OCI-LY1 (cell line): ENCODE results near the gene NABP1.

Source experiments
- H2AFZ ChIP-seq: fragments of 200-600 bp; sonication (generic), shearing (Covaris generic); 2 replicates; pipeline ENCODE4 v1.6.0; 2014; ENCODE audit warnings: antibody characterized with exemption, mild to moderate bottlenecking, low read length
- H3F3A ChIP-seq: fragments of 200-600 bp; sonication (generic), shearing (Covaris generic); 2 replicates; pipeline ENCODE4 v1.6.0; 2014; ENCODE audit warnings: mild to moderate bottlenecking, antibody characterized with exemption, low read length, moderate library complexity; ENCODE audit not compliant: insufficient read depth
- H3K27ac ChIP-seq: fragments of 200-600 bp; sonication (generic); 2 replicates; pipeline ENCODE4 v1.5.1; 2014; ENCODE audit warnings: low read length, mixed run types, mild to moderate bottlenecking, low read depth; ENCODE audit not compliant: poor library complexity, severe bottlenecking
- H3K27me3 ChIP-seq: fragments of 200-600 bp; sonication (generic); 2 replicates; pipeline ENCODE4 v1.6.0; 2014; ENCODE audit warnings: antibody characterized with exemption, mild to moderate bottlenecking, low read length, moderate library complexity; ENCODE audit not compliant: insufficient read depth
- H3K36me3 ChIP-seq: fragments of 200-600 bp; sonication (generic); 2 replicates; pipeline ENCODE4 v1.6.1; 2014; ENCODE audit warnings: mild to moderate bottlenecking, antibody characterized with exemption, low read length, moderate library complexity, mixed read lengths; ENCODE audit not compliant: insufficient read depth
- H3K4me1 ChIP-seq: fragments of 200-600 bp; sonication (generic); 2 replicates; pipeline ENCODE4 v1.5.1; 2014; ENCODE audit warnings: mild to moderate bottlenecking, low read length, moderate library complexity; ENCODE audit not compliant: insufficient read depth, severe bottlenecking
- H3K4me2 ChIP-seq: fragments of 200-600 bp; sonication (generic), shearing (Covaris generic); 2 replicates; pipeline ENCODE4 v1.6.1; 2014; ENCODE audit warnings: low read length
- H3K4me3 ChIP-seq: fragments of 200-600 bp; sonication (generic); 2 replicates; pipeline ENCODE4 v1.5.1; 2014; ENCODE audit warnings: low read length, low read depth, mild to moderate bottlenecking, mixed read lengths; ENCODE audit not compliant: poor library complexity, severe bottlenecking
- H3K79me2 ChIP-seq: fragments of 200-600 bp; shearing (Covaris generic); 2 replicates; pipeline ENCODE4 v1.6.1; 2016; ENCODE audit warnings: mixed run types, low read length, mixed read lengths; ENCODE audit not compliant: insufficient read depth
- H3K9ac ChIP-seq: fragments of 200-600 bp; sonication (generic), shearing (Covaris generic); 2 replicates; pipeline ENCODE4 v1.6.1; 2014; ENCODE audit warnings: mild to moderate bottlenecking, low read length, mixed read lengths
- H3K9me2 ChIP-seq: fragments of 200-600 bp; sonication (generic), shearing (Covaris generic); 2 replicates; pipeline ENCODE4 v1.6.1; 2014; ENCODE audit warnings: low read depth, mild to moderate bottlenecking, low read length, mixed read lengths
- H3K9me3 ChIP-seq: fragments of 200-600 bp; shearing (Covaris generic); 2 replicates; pipeline ENCODE4 v1.6.1; 2014; ENCODE audit warnings: low read length, mixed read lengths
- H4K20me1 ChIP-seq: fragments of 200-600 bp; sonication (generic), shearing (Covaris generic); 2 replicates; pipeline ENCODE4 v1.6.0; 2016; ENCODE audit warnings: mild to moderate bottlenecking, low read length; ENCODE audit not compliant: insufficient read depth
- CTCF ChIP-seq: fragments of 200-600 bp; sonication (generic), shearing (Covaris generic); IDR thresholded peaks from 2 replicates; pipeline ENCODE4 v1.5.1; 2017; ENCODE audit warnings: mild to moderate bottlenecking, antibody characterized with exemption, low read length, moderate library complexity, mixed read lengths
- EZH2 ChIP-seq: fragments of 200-600 bp; sonication (generic), shearing (Covaris generic); IDR thresholded peaks from 2 replicates; pipeline ENCODE4 v1.8.0; 2017; ENCODE audit warnings: borderline replicate concordance, mixed run types, mild to moderate bottlenecking, antibody characterized with exemption, low read length, moderate library complexity, mixed read lengths

NABP1 gene

DNA sequence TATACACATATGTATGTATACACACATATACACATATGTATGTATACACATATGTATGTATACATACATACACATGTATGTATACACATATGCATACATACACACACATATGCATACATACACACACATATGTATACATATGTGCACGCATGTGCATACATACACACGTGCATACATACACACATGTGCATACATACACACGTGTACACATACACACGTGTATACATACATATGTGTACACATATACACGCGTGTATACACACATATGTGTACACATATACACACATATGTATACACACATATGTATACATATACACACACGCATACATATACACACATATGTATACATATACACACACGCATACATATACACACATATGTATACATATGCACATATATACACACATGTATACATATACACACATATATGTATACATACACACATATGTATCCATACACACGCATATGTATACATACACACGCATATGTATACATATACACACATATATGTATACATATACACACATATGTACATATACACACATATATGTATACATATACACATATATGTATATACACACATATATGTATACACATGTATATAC lies 21.5 kb downstream of the NABP1 start:
- Histone ChIP-seq H3K9me3 (no peaks in the 10 kb centered on the region), H3K27ac (no peak overlapping the region), H3K4me3 (no peak overlapping the region), H4K20me1 (no peaks in the 10 kb centered on the region), H3K27me3 (no peaks in the 10 kb centered on the region), H3K4me2 (no peak overlapping the region), H3K79me2 (no peaks in the 10 kb centered on the region), H3F3A (no peaks in the 10 kb centered on the region), H3K9ac (no peak overlapping the region), H3K4me1 (no peaks in the 10 kb centered on the region), H2AFZ (no peak overlapping the region), H3K36me3 (no peaks in the 10 kb centered on the region), H3K9me2 (no peaks in the 10 kb centered on the region)
- TF ChIP-seq CTCF (no peak), EZH2 (no peak)

- H3K4me3 ChIP-seq, result no peak overlapping the region
- H3K9ac ChIP-seq, result no peak overlapping the region
- no peaks in the 10 kb centered on the region for H3K9me3 ChIP-seq
- H3K79me2 ChIP-seq, result no peaks in the 10 kb centered on the region
- no peaks in the 10 kb centered on the region for H3K4me1 ChIP-seq
- H3K4me2 ChIP-seq, result no peak overlapping the region
- no peaks in the 10 kb centered on the region for H3F3A ChIP-seq
- H3K36me3 ChIP-seq, result no peaks in the 10 kb centered on the region
- H4K20me1 ChIP-seq, result no peaks in the 10 kb centered on the region
- H2AFZ ChIP-seq, result no peak overlapping the region
- H3K27ac ChIP-seq, result no peak overlapping the region
- no peaks in the 10 kb centered on the region for H3K9me2 ChIP-seq
- no peaks in the 10 kb centered on the region for H3K27me3 ChIP-seq
- TF ChIP-seq CTCF, result no peak
- TF ChIP-seq EZH2, result no peak
Observed at GRCh38 chr2:191701029-191701428, 23.1 kb downstream of the NABP1 start.

GRCh38 chr2:191701696-191702095 lies 23.8 kb downstream of the NABP1 start:
- Histone ChIP-seq H2AFZ (no peak overlapping the region), H3K79me2 (no peaks in the 10 kb centered on the region), H3F3A (no peaks in the 10 kb centered on the region), H3K9ac (no peak overlapping the region), H3K9me2 (no peaks in the 10 kb centered on the region), H4K20me1 (no peaks in the 10 kb centered on the region), H3K36me3 (no peaks in the 10 kb centered on the region), H3K4me2 (no peak overlapping the region), H3K4me3 (no peak overlapping the region), H3K27me3 (no peaks in the 10 kb centered on the region), H3K9me3 (no peaks in the 10 kb centered on the region), H3K27ac (no peak overlapping the region), H3K4me1 (no peaks in the 10 kb centered on the region)
- no peak for TF ChIP-seq EZH2
- TF ChIP-seq CTCF, result no peak
